Measurements from ENCODE around the gene SUCLG2. TPM values are rescaled to one million over a fixed set of nuclear protein-coding genes. Genes with fewer than 3 reads are reported as not detected.

Gene SUCLG2
- total RNA-seq, 4 donors from 2014 or later, result 29.5 to 40.2 (median 35.7) TPM

- peaks cover 17% of the 10 kb centered on the region for H3K36me3 ChIP-seq
- H3K27me3 ChIP-seq, result no peaks in the 10 kb centered on the region
- no peaks in the 10 kb centered on the region for H3K9me3 ChIP-seq
- DNase-seq (ENCODE audit: low spot score in 2 of 2), result no peak
- 94% methylated on average over 1 of the region's 1 CpG for WGBS
- TF ChIP-seq EP300 (IDR thresholded peaks at IDR 0.05), result no peak
- no peak for TF ChIP-seq POLR2AphosphoS5 (IDR thresholded peaks at IDR 0.05)
- H3K4me1 ChIP-seq, result no peaks in the 10 kb centered on the region
- no peak overlapping the region for H3K4me3 ChIP-seq
- no peak overlapping the region for H3K27ac ChIP-seq
These were observed 158.7 kb downstream of the SUCLG2 start for GRCh38 chr3:67495751-67496150.

- Histone ChIP-seq H3K4me3 (no peak overlapping the region), H3K27ac (no peak overlapping the region), H3K9me3 (no peaks in the 10 kb centered on the region), H3K27me3 (no peaks in the 10 kb centered on the region), H3K36me3 (peaks cover 17% of the 10 kb centered on the region), H3K4me1 (no peaks in the 10 kb centered on the region)
- no peak for TF ChIP-seq POLR2AphosphoS5 (IDR thresholded peaks at IDR 0.05)
- no peak for TF ChIP-seq EP300 (IDR thresholded peaks at IDR 0.05)
- no peak for TF ChIP-seq POLR2A (IDR thresholded peaks at IDR 0.05)
- TF ChIP-seq CTCF (IDR thresholded peaks at IDR 0.05), result no peak
- 88% methylated on average over 3 of the region's 3 CpGs for WGBS
- DNase-seq (ENCODE audit: low spot score in 2 of 2), result no peak
These were observed 160.6 kb downstream of the SUCLG2 start for GRCh38 chr3:67493808-67494207.

- no peak for DNase-seq (ENCODE audit: low spot score in 2 of 2)
- Histone ChIP-seq H3K36me3 (peaks cover 13% of the 10 kb centered on the region), H3K4me1 (no peaks in the 10 kb centered on the region), H3K27ac (no peak overlapping the region), H3K4me3 (no peak overlapping the region), H3K9me3 (no peaks in the 10 kb centered on the region), H3K27me3 (no peaks in the 10 kb centered on the region)
- 39% methylated on average over 1 of the region's 1 CpG for WGBS
- TF ChIP-seq CTCF (IDR thresholded peaks at IDR 0.05), result no peak
- no peak for TF ChIP-seq POLR2A (IDR thresholded peaks at IDR 0.05)
- no peak for TF ChIP-seq EP300 (IDR thresholded peaks at IDR 0.05)
- TF ChIP-seq POLR2AphosphoS5 (IDR thresholded peaks at IDR 0.05), result no peak
These were observed 163.8 kb downstream of the SUCLG2 start for GRCh38 chr3:67490658-67491057.

GRCh38 chr3:67489816-67490215 is 164.6 kb downstream of the SUCLG2 start:
- Histone ChIP-seq H3K9me3 (no peaks in the 10 kb centered on the region), H3K27me3 (no peaks in the 10 kb centered on the region), H3K4me1 (no peaks in the 10 kb centered on the region), H3K27ac (no peak overlapping the region), H3K4me3 (no peak overlapping the region), H3K36me3 (peaks cover 8% of the 10 kb centered on the region)
- TF ChIP-seq EP300 (IDR thresholded peaks at IDR 0.05), result no peak
- TF ChIP-seq POLR2A (IDR thresholded peaks at IDR 0.05), result no peak
- no peak for TF ChIP-seq POLR2AphosphoS5 (IDR thresholded peaks at IDR 0.05)
- TF ChIP-seq CTCF (IDR thresholded peaks at IDR 0.05), result no peak
- 72% methylated on average over 4 of the region's 4 CpGs for WGBS
- DNase-seq (ENCODE audit: low spot score in 2 of 2), result no peak

GRCh38 chr3:67487564-67488114 is 166.8 kb downstream of the SUCLG2 start:
- H3K27me3 ChIP-seq, result no peaks in the 10 kb centered on the region
- H3K4me3 ChIP-seq, result no peak overlapping the region
- no peaks in the 10 kb centered on the region for H3K9me3 ChIP-seq
- no peaks in the 10 kb centered on the region for H3K4me1 ChIP-seq
- no peak overlapping the region for H3K27ac ChIP-seq
- no peak for DNase-seq (ENCODE audit: low spot score in 2 of 2)
- TF ChIP-seq CTCF (IDR thresholded peaks at IDR 0.05), result no peak
- TF ChIP-seq POLR2AphosphoS5 (IDR thresholded peaks at IDR 0.05), result no peak
- no peak for TF ChIP-seq POLR2A (IDR thresholded peaks at IDR 0.05)
- no peak for TF ChIP-seq EP300 (IDR thresholded peaks at IDR 0.05)
- H3K36me3 ChIP-seq, result no peaks in the 10 kb centered on the region
- WGBS, result 96% methylated on average over 1 of the region's 1 CpG

- Histone ChIP-seq H3K27me3 (no peaks in the 10 kb centered on the region), H3K4me3 (no peak overlapping the region), H3K9me3 (no peaks in the 10 kb centered on the region), H3K36me3 (no peaks in the 10 kb centered on the region), H3K27ac (no peak overlapping the region), H3K4me1 (no peaks in the 10 kb centered on the region)
- TF ChIP-seq POLR2AphosphoS5 (IDR thresholded peaks at IDR 0.05) (no peak), CTCF (IDR thresholded peaks at IDR 0.05) (no peak), POLR2A (IDR thresholded peaks at IDR 0.05) (no peak), EP300 (IDR thresholded peaks at IDR 0.05) (no peak)
- WGBS, result 77% methylated on average over 1 of the region's 1 CpG
- no peak for DNase-seq (ENCODE audit: low spot score in 2 of 2)
These were observed 167.5 kb downstream of the SUCLG2 start for GRCh38 chr3:67486883-67487282.
